Measurements from ENCODE around the gene ABT1.

Gene ABT1

GRCh38 chr6:26575494-26575939 lies 21.2 kb upstream of the ABT1 start:
- ChIA-PET CTCF (interaction anchor here (0.7 kb wide), 1 partner anchor 19 kb away, joined by 3 read pairs; no protein-coding TSS in a partner anchor), POLR2A (interaction anchor here (1.0 to 5.3 kb wide), 4 partner anchors 9 to 378 kb away, joined by 4 to 43 read pairs (median 4); a partner anchor contains a TSS)
- 0 out of 2 replicates have a peak, but pooled peaks have one; percentile 33 for TF ChIP-seq LEF1 (IDR thresholded peaks at IDR 0.05; ENCODE audit: borderline replicate concordance)
- 0 out of 2 replicates have a peak, but pooled peaks have one; percentile 7 for TF ChIP-seq ELF4 (IDR thresholded peaks at IDR 0.05)
- no peak for TF ChIP-seq NFRKB (IDR thresholded peaks at IDR 0.05)
- no peak for DNase-seq (ENCODE audit: extremely low spot score)

DNA sequence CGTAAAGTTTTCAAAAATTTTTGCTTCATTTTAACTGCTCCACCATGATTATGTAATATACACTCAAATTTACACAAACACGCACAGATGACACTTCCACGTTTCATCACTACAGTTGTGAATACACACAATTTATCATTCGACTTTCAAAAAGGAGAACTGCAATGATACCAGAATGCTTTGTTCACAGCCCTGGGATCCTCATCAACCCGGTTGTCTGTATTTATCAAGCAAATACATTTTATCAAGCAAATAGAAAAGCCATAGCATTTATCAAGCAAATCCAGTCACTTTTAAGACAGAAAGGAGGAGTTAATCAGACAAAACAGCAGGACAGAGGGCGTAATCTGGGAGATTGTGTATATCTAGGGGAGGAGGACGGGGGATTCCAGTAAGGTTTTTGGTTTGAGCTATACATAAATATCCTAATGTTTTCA lies 20.3 kb upstream of the ABT1 start:
- ChIA-PET POLR2A (interaction anchor here (0.9 to 5.3 kb wide), 4 partner anchors 7 to 39 kb away, joined by 3 to 43 read pairs (median 5); no protein-coding TSS in a partner anchor), CTCF (interaction anchor here (0.7 to 3.8 kb wide), 3 partner anchors 16 to 19 kb away, joined by 3 to 27 read pairs (median 4); partner anchors contain the start of gene ABT1)
- TF ChIP-seq HDGF (IDR thresholded peaks at IDR 0.05; ENCODE audit: borderline replicate concordance) (no peak), CTBP1 (IDR thresholded peaks at IDR 0.05; ENCODE audit: borderline replicate concordance) (no peak), SUZ12 (IDR thresholded peaks at IDR 0.05) (no peak), SP1 (IDR thresholded peaks at IDR 0.05) (no peak), BHLHE40 (IDR thresholded peaks at IDR 0.05; ENCODE audit: borderline replicate concordance) (no peak), TARDBP (IDR thresholded peaks at IDR 0.05) (no peak), L3MBTL2 (conservative IDR thresholded peaks at IDR 0.05) (no peak), ZNF384 (IDR thresholded peaks at IDR 0.05) (no peak), NFRKB (IDR thresholded peaks at IDR 0.05) (no peak), LEF1 (IDR thresholded peaks at IDR 0.05; ENCODE audit: borderline replicate concordance) (no peak), FOXM1 (IDR thresholded peaks at IDR 0.05; ENCODE audit: borderline replicate concordance) (no peak), FOXK2 (IDR thresholded peaks at IDR 0.05) (no peak), ELF4 (IDR thresholded peaks at IDR 0.05) (no peak), FOXA1 (IDR thresholded peaks at IDR 0.05) (no peak), ARNT (IDR thresholded peaks at IDR 0.05) (no peak)
- TF ChIP-seq, protein P1, sequence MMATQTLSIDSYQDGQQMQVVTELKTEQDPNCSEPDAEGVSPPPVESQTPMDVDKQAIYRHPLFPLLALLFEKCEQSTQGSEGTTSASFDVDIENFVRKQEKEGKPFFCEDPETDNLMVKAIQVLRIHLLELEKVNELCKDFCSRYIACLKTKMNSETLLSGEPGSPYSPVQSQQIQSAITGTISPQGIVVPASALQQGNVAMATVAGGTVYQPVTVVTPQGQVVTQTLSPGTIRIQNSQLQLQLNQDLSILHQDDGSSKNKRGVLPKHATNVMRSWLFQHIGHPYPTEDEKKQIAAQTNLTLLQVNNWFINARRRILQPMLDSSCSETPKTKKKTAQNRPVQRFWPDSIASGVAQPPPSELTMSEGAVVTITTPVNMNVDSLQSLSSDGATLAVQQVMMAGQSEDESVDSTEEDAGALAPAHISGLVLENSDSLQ (IDR thresholded peaks at IDR 0.05): no peak
- no peak for DNase-seq (ENCODE audit: extremely low spot score)

- POLR2A ChIA-PET: interaction anchor here (0.9 to 5.3 kb wide), 6 partner anchors 8 to 570 kb away, joined by 3 to 43 read pairs (median 4); a partner anchor contains a TSS
- TF ChIP-seq FOXA1 (IDR thresholded peaks at IDR 0.05) (no peak), L3MBTL2 (conservative IDR thresholded peaks at IDR 0.05) (peak; percentile 62)
- DNase-seq (ENCODE audit: extremely low spot score): no peak
- CTCF ChIA-PET: interaction anchor here (1.1 to 3.8 kb wide), 2 partner anchors 15 to 18 kb away, joined by 4 to 27 read pairs; partner anchors contain the start of gene ABT1
Observed at GRCh38 chr6:26576929-26577719, 19.6 kb upstream of the ABT1 start.

- CTCF ChIA-PET: interaction anchor here (3.8 kb wide), 1 partner anchor 17 kb away, joined by 27 read pairs; the partner anchor contains the start of gene ABT1
- POLR2A ChIA-PET: interaction anchor here (0.9 to 5.3 kb wide), 6 partner anchors 9 to 570 kb away, joined by 3 to 43 read pairs (median 4); a partner anchor contains a TSS
- TF ChIP-seq ELF4 (IDR thresholded peaks at IDR 0.05) (no peak), L3MBTL2 (conservative IDR thresholded peaks at IDR 0.05) (no peak), SUZ12 (IDR thresholded peaks at IDR 0.05) (no peak), CTBP1 (IDR thresholded peaks at IDR 0.05; ENCODE audit: borderline replicate concordance) (no peak), NFRKB (IDR thresholded peaks at IDR 0.05) (no peak), LEF1 (IDR thresholded peaks at IDR 0.05; ENCODE audit: borderline replicate concordance) (no peak), TARDBP (IDR thresholded peaks at IDR 0.05) (no peak), FOXK2 (IDR thresholded peaks at IDR 0.05) (no peak), ARNT (IDR thresholded peaks at IDR 0.05) (no peak), FOXM1 (IDR thresholded peaks at IDR 0.05; ENCODE audit: borderline replicate concordance) (no peak), FOXA1 (IDR thresholded peaks at IDR 0.05) (no peak), ZNF384 (IDR thresholded peaks at IDR 0.05) (no peak), HDGF (IDR thresholded peaks at IDR 0.05; ENCODE audit: borderline replicate concordance) (no peak), SP1 (IDR thresholded peaks at IDR 0.05) (no peak), BHLHE40 (IDR thresholded peaks at IDR 0.05; ENCODE audit: borderline replicate concordance) (no peak)
- TF ChIP-seq, protein P1 (IDR thresholded peaks at IDR 0.05): no peak
- DNase-seq (ENCODE audit: extremely low spot score): no peak
Observed at GRCh38 chr6:26577720-26578072, 19.1 kb upstream of the ABT1 start.

- ChIA-PET CTCF (interaction anchor here (3.8 kb wide), 1 partner anchor 17 kb away, joined by 27 read pairs; the partner anchor contains the start of gene ABT1), POLR2A (interaction anchor here (1.6 to 5.3 kb wide), 2 partner anchors 16 to 569 kb away, joined by 4 to 43 read pairs; a partner anchor contains a TSS)
- no peak for TF ChIP-seq FOXK2 (IDR thresholded peaks at IDR 0.05)
- no peak for TF ChIP-seq LEF1 (IDR thresholded peaks at IDR 0.05; ENCODE audit: borderline replicate concordance)
- no peak for TF ChIP-seq ELF4 (IDR thresholded peaks at IDR 0.05)
- TF ChIP-seq SUZ12 (IDR thresholded peaks at IDR 0.05): no peak
- TF ChIP-seq FOXM1 (IDR thresholded peaks at IDR 0.05; ENCODE audit: borderline replicate concordance): no peak
- no peak for TF ChIP-seq HDGF (IDR thresholded peaks at IDR 0.05; ENCODE audit: borderline replicate concordance)
- TF ChIP-seq FOXA1 (IDR thresholded peaks at IDR 0.05): no peak
- TF ChIP-seq ZNF384 (IDR thresholded peaks at IDR 0.05): no peak
- no peak for TF ChIP-seq TARDBP (IDR thresholded peaks at IDR 0.05)
- no peak for TF ChIP-seq ARNT (IDR thresholded peaks at IDR 0.05)
- TF ChIP-seq L3MBTL2 (conservative IDR thresholded peaks at IDR 0.05): no peak
- TF ChIP-seq BHLHE40 (IDR thresholded peaks at IDR 0.05; ENCODE audit: borderline replicate concordance): no peak
- no peak for TF ChIP-seq SP1 (IDR thresholded peaks at IDR 0.05)
- TF ChIP-seq, protein P1 (IDR thresholded peaks at IDR 0.05): no peak
- no peak for TF ChIP-seq CTBP1 (IDR thresholded peaks at IDR 0.05; ENCODE audit: borderline replicate concordance)
- TF ChIP-seq NFRKB (IDR thresholded peaks at IDR 0.05): no peak
- DNase-seq (ENCODE audit: extremely low spot score): no peak
Observed at GRCh38 chr6:26578279-26578678, 18.5 kb upstream of the ABT1 start.

Data from HEK293T (cell line).